GM18519 (cell line): Measurements from ENCODE around the gene NUP205.
"Not testable (repeated sequence)": the region's sequence is repeated elsewhere in the genome, so short reads cannot be mapped to it uniquely, and the experiment has no call there.

ENCODE experiments used
- ATAC-seq: cut with Tn5 transposase; IDR thresholded peaks from one replicate; pipeline ENCODE4 v1.9.1; 2021; ENCODE audit warnings: mild to moderate bottlenecking, moderate library complexity; ENCODE audit not compliant: unreplicated experiment, low FRiP score

Gene NUP205

DNA sequence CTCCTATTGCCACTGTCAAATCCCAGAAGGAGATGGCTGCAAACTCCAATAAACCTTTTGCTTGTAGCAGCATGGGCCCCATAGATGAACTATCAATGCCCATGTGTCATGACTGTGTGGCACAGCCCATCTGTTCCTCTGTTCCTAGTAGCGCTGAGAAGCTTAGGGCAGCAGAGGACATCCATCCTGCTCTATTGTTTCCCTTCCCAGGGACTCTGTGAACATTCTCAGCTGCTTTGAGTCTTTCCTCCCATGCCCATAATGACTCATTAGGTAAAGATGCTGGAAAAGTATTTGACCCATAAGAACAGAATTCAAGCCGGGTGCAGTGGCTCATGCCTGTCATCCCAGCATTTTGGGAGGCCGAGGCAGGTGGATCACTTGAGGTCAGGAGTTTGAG lies 132.8 kb downstream of the NUP205 start:
- no peak for ATAC-seq

DNA sequence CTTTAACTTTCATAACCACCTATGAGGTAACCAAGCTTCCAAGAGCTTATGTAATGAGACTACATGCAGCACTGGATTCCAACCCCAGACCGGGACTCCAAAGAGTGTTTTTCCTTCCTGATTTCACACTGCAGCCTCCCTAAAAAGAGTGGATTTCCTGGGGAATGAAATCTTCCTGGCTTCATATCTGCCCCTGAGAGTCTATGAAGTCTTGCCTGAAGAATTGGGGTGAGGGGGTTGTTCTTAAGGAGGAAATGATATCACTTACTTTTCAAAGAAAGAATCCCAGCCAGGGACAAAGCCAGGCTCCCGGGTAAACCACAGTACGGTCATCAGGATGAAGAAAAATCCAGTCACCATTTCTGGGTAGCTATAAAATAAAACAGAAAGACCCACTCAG lies 134.3 kb downstream of the NUP205 start:
- no peak for ATAC-seq

DNA sequence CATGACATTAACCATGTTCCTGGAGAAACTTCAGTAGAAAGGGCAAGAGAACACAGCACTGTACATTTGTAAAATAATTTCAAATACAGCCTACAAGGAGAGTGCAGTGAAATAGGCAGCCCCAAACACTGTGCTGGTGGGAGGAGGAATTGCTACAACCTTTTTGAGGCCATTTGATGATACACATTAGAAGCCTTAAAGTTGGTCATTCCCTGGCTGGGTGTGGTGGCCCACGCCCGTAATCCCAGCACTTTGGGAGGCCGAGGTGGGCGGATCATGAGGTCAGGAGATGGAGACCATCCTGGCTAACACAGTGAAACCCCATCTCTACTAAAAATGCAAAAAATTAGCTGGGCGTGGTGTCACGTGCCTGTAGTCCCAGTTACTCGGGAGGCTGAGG lies 134.9 kb downstream of the NUP205 start:
- ATAC-seq, result not testable (repeated sequence)

DNA sequence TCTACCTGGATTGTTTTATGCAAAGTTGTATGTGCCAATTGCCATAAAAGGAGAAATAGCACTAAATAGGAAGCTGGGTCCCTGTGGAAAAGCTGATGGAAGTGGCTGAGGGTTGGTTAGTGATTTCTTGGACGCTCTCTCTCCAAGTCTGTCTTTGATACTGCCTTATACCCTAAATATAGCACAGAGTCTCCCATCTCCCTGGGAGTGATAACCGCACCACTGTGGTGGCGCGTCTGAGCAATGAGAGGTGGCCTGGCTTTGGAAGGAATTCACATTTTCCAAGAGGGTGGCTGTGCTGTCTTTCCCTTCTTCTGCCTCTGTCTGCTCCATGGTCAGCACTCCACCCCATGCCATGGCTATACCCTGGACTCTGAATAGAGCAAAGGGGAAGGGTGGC lies 135.8 kb downstream of the NUP205 start:
- no peak for ATAC-seq

DNA sequence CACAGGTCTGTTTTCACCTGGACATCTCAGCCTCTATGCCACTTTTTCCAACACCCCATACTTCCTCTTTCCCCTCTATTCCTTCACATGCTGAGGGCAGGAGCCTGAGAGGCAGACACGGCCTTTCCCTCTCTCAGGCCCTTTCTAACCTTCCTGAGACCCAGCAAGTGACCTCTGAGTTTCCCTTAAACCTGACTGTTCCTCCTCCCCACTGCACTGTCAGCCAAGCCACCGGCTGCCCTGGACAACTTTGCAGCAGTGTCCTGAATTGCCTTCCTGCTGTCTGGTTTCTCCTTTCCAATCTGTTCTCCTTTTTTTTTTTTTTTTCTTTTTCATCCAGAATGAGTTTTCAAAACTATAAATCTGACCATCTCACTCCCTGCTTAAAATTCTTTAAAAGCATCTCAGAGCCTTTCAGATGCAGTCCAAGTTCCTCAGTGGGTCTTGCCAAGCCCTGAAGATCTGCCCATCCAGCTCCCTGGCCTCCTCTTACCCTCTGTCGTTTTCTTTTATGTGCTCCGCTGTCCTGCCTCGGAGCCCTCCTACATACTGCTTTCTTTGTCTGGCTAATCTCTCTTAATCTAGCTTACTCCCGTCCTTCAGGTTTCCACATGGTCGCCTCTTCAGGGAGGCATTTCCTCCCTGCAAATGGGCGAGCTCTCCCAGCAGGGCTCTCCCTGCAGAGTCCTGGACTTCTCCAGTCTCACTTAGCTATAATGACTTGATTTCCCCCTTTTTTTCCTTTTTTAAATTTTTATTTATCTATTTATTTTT lies 139.7 kb downstream of the NUP205 start:
- ATAC-seq, result no peak
